Fibroblast of lung (primary cell): ENCODE measurements around the gene XPNPEP2. TPM values are rescaled to one million over a fixed set of nuclear protein-coding genes. Genes with fewer than 3 reads are reported as not detected.
A peak's percentile ranks its signal among the peaks of the same experiment; 100 is the strongest.

Experiments used
- DNase-seq, 2 donors: peaks; one replicate each; pipeline versions ENCODE4 v3.0.0 to v3.0.0-alpha.2; 2010; ENCODE audit warnings: low read depth in 2 of 2
- H2AFZ ChIP-seq: 2 replicates; pipeline ENCODE4 v1.5.1; 2012; ENCODE audit warnings: low read length, control low read depth, inconsistent platforms
- H3K27ac ChIP-seq: 2 replicates; pipeline ENCODE4 v1.5.1; 2011; ENCODE audit warnings: low read length, control low read depth; ENCODE audit not compliant: insufficient read depth
- H3K27me3 ChIP-seq: 2 replicates; pipeline ENCODE4 v1.5.1; 2011; ENCODE audit warnings: mild to moderate bottlenecking, low read length; ENCODE audit not compliant: control insufficient read depth, insufficient read depth
- H3K36me3 ChIP-seq: 2 replicates; pipeline ENCODE4 v1.5.1; 2011; ENCODE audit warnings: low read length; ENCODE audit not compliant: control insufficient read depth, insufficient read depth
- H3K4me1 ChIP-seq: 2 replicates; pipeline ENCODE4 v1.5.1; 2011; ENCODE audit warnings: low read length; ENCODE audit not compliant: control insufficient read depth, insufficient read depth; ENCODE audit errors: extremely low read depth
- H3K4me2 ChIP-seq: 2 replicates; pipeline ENCODE4 v1.5.1; 2011; ENCODE audit warnings: low read length, control low read depth; ENCODE audit not compliant: insufficient read depth; ENCODE audit errors: extremely low read depth
- H3K4me3 ChIP-seq, 4 experiments: fragments of 200-600 bp in 1 of 4; sonication (generic) in 1 of 4; replicated peaks in 1 of 4; 2 replicates each; pipeline ENCODE4 v1.5.1; 2011 to 2016; ENCODE audit warnings: low read length in 4 of 4, low read depth in 3 of 4, mild to moderate bottlenecking in 3 of 4, control low read depth in 2 of 4, inconsistent platforms in 1 of 4, mixed read lengths in 1 of 4; ENCODE audit not compliant: insufficient read depth in 1 of 4; ENCODE audit errors: control extremely low read depth in 1 of 4
- H3K79me2 ChIP-seq: 2 replicates; pipeline ENCODE4 v1.5.1; 2012; ENCODE audit warnings: mild to moderate bottlenecking, low read length, inconsistent platforms; ENCODE audit not compliant: control insufficient read depth, insufficient read depth
- H3K9ac ChIP-seq: 2 replicates; pipeline ENCODE4 v1.5.1; 2011; ENCODE audit warnings: mild to moderate bottlenecking, low read length, control low read depth; ENCODE audit not compliant: insufficient read depth
- H3K9me3 ChIP-seq: 2 replicates; pipeline ENCODE4 v1.5.1; 2012; ENCODE audit warnings: low read depth, low read length; ENCODE audit not compliant: control insufficient read depth, insufficient read depth
- H4K20me1 ChIP-seq: 2 replicates; pipeline ENCODE4 v1.5.1; 2011; ENCODE audit warnings: low read length; ENCODE audit not compliant: control insufficient read depth, insufficient read depth; ENCODE audit errors: extremely low read depth
- EZH2 ChIP-seq: IDR thresholded peaks from 2 replicates; pipeline ENCODE4 v1.5.1; 2012; ENCODE audit warnings: low read length, control low read depth, mild to moderate bottlenecking; ENCODE audit errors: missing control alignments
- polyA plus RNA-seq, 2 donors: library from polyadenylated mRNA; depleted of rRNA in 1 of 2; stranded (reverse) in 1 of 2; unstranded in 1 of 2; fragments of >200 nt; gene quantifications; 2 replicates each; pipeline ENCODE4 v1.2.1, GENCODE V29; 2011 to 2012; ENCODE audit warnings: missing spikeins in 1 of 2
- total RNA-seq: library from RNA; depleted of rRNA; stranded (reverse); fragments of >200 nt; gene quantifications from 2 replicates; pipeline ENCODE4 v1.2.1, GENCODE V29; 2014
- TF ChIP-seq, protein P1 (sequence below), 2 donors: IDR thresholded peaks in 1 of 2; conservative IDR thresholded peaks in 1 of 2; 1 replicate in 1 of 2; 2 replicates in 1 of 2; pipeline ENCODE4 v1.5.1; 2011 to 2012; ENCODE audit warnings: low read length in 2 of 2, control low read depth in 1 of 2, inconsistent platforms in 1 of 2, low read depth in 1 of 2, mild to moderate bottlenecking in 1 of 2

The XPNPEP2 gene
- total and polyA plus RNA-seq, 2 donors (not counting 1 experiment from before 2014, with no cell fraction given): 0.16 to 0.17 TPM

DNA sequence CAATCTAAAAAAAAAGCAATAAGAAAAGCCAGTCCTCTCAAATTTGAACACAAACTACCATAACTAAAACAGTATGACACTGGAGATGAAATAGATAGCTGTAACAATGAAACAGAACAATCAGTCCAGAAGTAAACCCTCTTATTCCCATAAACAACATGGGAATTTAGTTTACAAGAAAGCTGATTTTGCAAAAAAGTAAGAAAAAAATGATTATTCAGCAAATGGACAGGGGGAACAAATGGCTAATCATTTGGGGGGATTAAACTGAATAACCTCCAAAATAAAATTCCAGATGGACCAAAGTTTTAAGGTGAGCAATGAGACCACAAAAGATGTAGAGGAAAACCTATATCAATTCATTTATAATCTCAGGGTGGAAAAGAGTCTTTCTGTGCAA is 24.9 kb downstream of the XPNPEP2 start:
- no peak for DNase-seq
- no peak overlapping the region for H3K9ac ChIP-seq
- H3K27ac ChIP-seq: no peak overlapping the region
- H3K4me3 ChIP-seq: no peak overlapping the region
- no peaks in the 10 kb centered on the region for H3K36me3 ChIP-seq
- no peaks in the 10 kb centered on the region for H3K4me1 ChIP-seq
- TF ChIP-seq, protein P1, sequence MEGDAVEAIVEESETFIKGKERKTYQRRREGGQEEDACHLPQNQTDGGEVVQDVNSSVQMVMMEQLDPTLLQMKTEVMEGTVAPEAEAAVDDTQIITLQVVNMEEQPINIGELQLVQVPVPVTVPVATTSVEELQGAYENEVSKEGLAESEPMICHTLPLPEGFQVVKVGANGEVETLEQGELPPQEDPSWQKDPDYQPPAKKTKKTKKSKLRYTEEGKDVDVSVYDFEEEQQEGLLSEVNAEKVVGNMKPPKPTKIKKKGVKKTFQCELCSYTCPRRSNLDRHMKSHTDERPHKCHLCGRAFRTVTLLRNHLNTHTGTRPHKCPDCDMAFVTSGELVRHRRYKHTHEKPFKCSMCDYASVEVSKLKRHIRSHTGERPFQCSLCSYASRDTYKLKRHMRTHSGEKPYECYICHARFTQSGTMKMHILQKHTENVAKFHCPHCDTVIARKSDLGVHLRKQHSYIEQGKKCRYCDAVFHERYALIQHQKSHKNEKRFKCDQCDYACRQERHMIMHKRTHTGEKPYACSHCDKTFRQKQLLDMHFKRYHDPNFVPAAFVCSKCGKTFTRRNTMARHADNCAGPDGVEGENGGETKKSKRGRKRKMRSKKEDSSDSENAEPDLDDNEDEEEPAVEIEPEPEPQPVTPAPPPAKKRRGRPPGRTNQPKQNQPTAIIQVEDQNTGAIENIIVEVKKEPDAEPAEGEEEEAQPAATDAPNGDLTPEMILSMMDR (conservative IDR thresholded peaks at IDR 0.05 in 1 of 2, IDR thresholded peaks at IDR 0.05 in 1 of 2; ENCODE audit: low read depth in 1 of 2, low read length in 2 of 2): no peak
- TF ChIP-seq EZH2: no peak
- H3K4me2 ChIP-seq: no peak overlapping the region
- no peak overlapping the region for H2AFZ ChIP-seq
- H3K27me3 ChIP-seq: no peaks in the 10 kb centered on the region
- no peaks in the 10 kb centered on the region for H3K79me2 ChIP-seq
- no peaks in the 10 kb centered on the region for H4K20me1 ChIP-seq
- no peaks in the 10 kb centered on the region for H3K9me3 ChIP-seq

DNA sequence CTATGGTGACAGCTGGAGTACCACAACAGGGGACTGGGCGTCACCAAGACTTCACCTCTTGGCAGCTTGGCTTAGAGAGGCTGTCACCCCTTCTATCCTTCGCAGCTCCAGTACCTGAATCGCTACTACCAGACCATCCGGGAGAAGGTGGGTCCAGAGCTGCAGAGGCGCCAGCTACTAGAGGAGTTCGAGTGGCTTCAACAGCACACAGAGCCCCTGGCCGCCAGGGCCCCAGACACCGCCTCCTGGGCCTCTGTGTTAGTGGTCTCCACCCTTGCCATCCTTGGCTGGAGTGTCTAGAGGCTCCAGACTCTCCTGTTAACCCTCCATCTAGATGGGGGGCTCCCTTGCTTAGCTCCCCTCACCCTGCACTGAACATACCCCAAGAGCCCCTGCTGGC is 29.4 kb downstream of the XPNPEP2 start:
- TF ChIP-seq, protein P1 (conservative IDR thresholded peaks at IDR 0.05 in 1 of 2, IDR thresholded peaks at IDR 0.05 in 1 of 2; ENCODE audit: low read depth in 1 of 2, low read length in 2 of 2): no peak
- TF ChIP-seq EZH2: no peak
- no peak overlapping the region for H3K27ac ChIP-seq
- no peaks in the 10 kb centered on the region for H3K4me1 ChIP-seq
- no peaks in the 10 kb centered on the region for H3K79me2 ChIP-seq
- H2AFZ ChIP-seq: no peak overlapping the region
- H3K27me3 ChIP-seq: no peaks in the 10 kb centered on the region
- no peaks in the 10 kb centered on the region for H4K20me1 ChIP-seq
- DNase-seq: no peak
- no peaks in the 10 kb centered on the region for H3K36me3 ChIP-seq
- H3K4me2 ChIP-seq: no peak overlapping the region
- no peak overlapping the region for H3K4me3 ChIP-seq
- H3K9me3 ChIP-seq: no peaks in the 10 kb centered on the region
- no peak overlapping the region for H3K9ac ChIP-seq

DNA sequence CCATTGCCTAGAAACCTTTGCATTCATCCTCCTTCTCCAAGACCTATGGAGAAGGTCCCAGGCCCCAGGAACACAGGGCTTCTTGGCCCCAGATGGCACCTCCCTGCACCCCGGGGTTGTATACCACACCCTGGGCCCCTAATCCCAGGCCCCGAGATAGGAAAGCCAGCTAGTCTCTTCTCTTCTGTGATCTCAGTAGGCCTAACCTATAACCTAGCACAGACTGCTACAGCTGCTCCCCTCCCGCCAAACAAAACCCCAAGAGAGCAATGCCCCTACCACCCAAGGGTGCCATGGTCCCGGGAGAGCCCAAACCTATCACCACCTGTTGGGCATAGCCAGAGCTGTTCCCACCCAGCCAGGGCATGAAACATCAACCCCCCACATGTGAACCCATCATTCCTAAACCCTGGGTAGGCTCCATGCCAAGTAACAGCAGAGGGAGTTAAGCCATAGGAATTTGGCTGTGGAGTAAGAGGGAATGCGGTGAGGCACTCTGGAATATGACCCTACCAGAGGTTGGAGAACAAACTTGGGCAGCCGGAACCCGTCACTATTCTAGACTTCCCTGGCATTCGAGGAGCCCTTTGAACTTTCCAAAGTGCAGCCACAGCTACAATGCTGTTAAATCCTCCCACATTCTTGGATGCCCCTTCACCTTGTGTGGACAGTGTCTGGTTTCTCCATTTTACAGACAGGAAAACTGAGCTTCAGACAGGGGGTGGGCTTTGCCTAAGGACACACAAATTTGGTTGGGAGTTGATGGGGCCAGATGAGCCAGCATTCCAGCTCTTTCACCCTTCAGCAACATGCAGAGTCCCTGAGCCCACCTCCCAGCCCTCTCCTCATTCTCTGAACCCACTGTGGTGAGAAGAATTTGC is 30.0 kb downstream of the XPNPEP2 start:
- Histone ChIP-seq H3K4me2 (no peak overlapping the region), H4K20me1 (no peaks in the 10 kb centered on the region), H3K27me3 (no peaks in the 10 kb centered on the region), H3K79me2 (no peaks in the 10 kb centered on the region), H3K27ac (no peak overlapping the region), H3K36me3 (no peaks in the 10 kb centered on the region), H3K4me3 (no peak overlapping the region), H3K9me3 (no peaks in the 10 kb centered on the region), H2AFZ (no peak overlapping the region), H3K9ac (no peak overlapping the region), H3K4me1 (no peaks in the 10 kb centered on the region)
- peak; percentile 24 to 48 for DNase-seq
- TF ChIP-seq, protein P1 (conservative IDR thresholded peaks at IDR 0.05 in 1 of 2, IDR thresholded peaks at IDR 0.05 in 1 of 2; ENCODE audit: low read depth in 1 of 2, low read length in 2 of 2): no peak
- no peak for TF ChIP-seq EZH2
